AG08396 (cell line): Measurements from ENCODE around the gene PKNOX2.
"Not testable (repeated sequence)": the region's sequence is repeated elsewhere in the genome, so short reads cannot be mapped to it uniquely, and the experiment has no call there.

Source experiments
- DNase-seq: peaks from one replicate; pipeline ENCODE4 v3.0.0; 2012; ENCODE audit warnings: low spot score, mixed read lengths

PKNOX2 gene

GRCh38 chr11:125202362-125202880 is 37.9 kb downstream of the PKNOX2 start:
- no peak for DNase-seq

GRCh38 chr11:125202977-125203376 is 38.4 kb downstream of the PKNOX2 start:
- DNase-seq, result no peak

GRCh38 chr11:125207866-125208425 is 43.4 kb downstream of the PKNOX2 start:
- DNase-seq, result no peak

- no peak for DNase-seq
Observed at GRCh38 chr11:125210066-125210465, 45.5 kb downstream of the PKNOX2 start.

- DNase-seq, result no peak
Observed at GRCh38 chr11:125211191-125211947, 46.8 kb downstream of the PKNOX2 start.

GRCh38 chr11:125211948-125212340 is 47.4 kb downstream of the PKNOX2 start:
- DNase-seq, result no peak

GRCh38 chr11:125214601-125215565 is 50.3 kb downstream of the PKNOX2 start:
- DNase-seq, result no peak

- DNase-seq, result no peak
Observed at GRCh38 chr11:125215976-125216375, 51.4 kb downstream of the PKNOX2 start.

- no peak for DNase-seq
Observed at GRCh38 chr11:125218336-125218735, 53.8 kb downstream of the PKNOX2 start.

- no peak for DNase-seq
Observed at GRCh38 chr11:125221461-125221860, 56.9 kb downstream of the PKNOX2 start.

- no peak for DNase-seq
Observed at GRCh38 chr11:125222494-125222893, 57.9 kb downstream of the PKNOX2 start.

- not testable (repeated sequence) for DNase-seq
Observed at GRCh38 chr11:125223161-125223560, 58.6 kb downstream of the PKNOX2 start.

GRCh38 chr11:125223901-125224361 is 59.4 kb downstream of the PKNOX2 start:
- DNase-seq, result no peak

- peak; percentile 41 for DNase-seq
Observed at GRCh38 chr11:125224391-125225021, 60.0 kb downstream of the PKNOX2 start.

- DNase-seq, result no peak
Observed at GRCh38 chr11:125225401-125225800, 60.9 kb downstream of the PKNOX2 start.

- DNase-seq, result no peak
Observed at GRCh38 chr11:125226031-125226430, 61.5 kb downstream of the PKNOX2 start.

GRCh38 chr11:125226706-125227105 is 62.2 kb downstream of the PKNOX2 start:
- no peak for DNase-seq

- DNase-seq, result no peak
Observed at GRCh38 chr11:125227151-125227550, 62.6 kb downstream of the PKNOX2 start.

- DNase-seq, result no peak
Observed at GRCh38 chr11:125228445-125228844, 63.9 kb downstream of the PKNOX2 start.

- DNase-seq, result no peak
Observed at GRCh38 chr11:125228993-125229392, 64.4 kb downstream of the PKNOX2 start.

GRCh38 chr11:125229916-125230315 is 65.4 kb downstream of the PKNOX2 start:
- DNase-seq, result no peak

GRCh38 chr11:125233116-125233515 is 68.6 kb downstream of the PKNOX2 start:
- no peak for DNase-seq
